GM19099 (cell line): ENCODE results near the gene RBM33.

Source experiments
- POLR2A ChIP-seq: IDR thresholded peaks from 3 replicates; pipeline ENCODE4 v1.6.1; 2011; ENCODE audit warnings: low read depth; ENCODE audit not compliant: insufficient read length; ENCODE audit errors: extremely low read depth

RBM33 gene

DNA sequence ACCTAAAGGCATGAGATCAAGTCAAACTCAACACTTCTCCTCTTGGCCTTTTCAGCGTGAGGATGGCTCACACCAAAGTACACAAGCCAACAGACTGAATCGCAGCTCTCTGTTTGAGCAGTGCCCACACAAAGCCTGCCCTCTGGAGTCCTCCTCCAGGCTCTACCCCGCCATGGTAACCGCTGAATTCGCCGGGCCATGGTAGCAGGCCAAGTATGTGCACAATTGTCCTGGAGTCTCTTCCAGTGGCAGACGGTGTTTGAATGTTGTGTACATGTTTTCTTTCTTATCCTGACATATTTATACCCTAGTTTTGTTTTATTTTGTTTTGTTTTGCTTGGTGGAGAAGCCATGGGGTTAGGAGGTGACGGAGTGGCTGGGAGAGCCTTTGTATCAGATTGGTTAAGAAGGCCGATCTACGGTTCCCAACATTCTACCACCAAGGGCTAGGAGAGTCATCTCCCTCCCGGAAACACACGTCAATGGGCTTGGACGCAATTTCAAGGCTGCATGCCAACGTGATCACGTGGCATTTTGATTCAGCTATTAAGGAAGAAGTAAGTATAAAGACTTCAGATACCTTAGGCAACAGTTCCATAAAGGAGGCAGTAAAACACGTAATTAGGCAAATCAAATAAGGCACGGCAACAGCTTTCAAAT lies 179.9 kb downstream of the RBM33 start:
- TF ChIP-seq POLR2A, result no peak

DNA sequence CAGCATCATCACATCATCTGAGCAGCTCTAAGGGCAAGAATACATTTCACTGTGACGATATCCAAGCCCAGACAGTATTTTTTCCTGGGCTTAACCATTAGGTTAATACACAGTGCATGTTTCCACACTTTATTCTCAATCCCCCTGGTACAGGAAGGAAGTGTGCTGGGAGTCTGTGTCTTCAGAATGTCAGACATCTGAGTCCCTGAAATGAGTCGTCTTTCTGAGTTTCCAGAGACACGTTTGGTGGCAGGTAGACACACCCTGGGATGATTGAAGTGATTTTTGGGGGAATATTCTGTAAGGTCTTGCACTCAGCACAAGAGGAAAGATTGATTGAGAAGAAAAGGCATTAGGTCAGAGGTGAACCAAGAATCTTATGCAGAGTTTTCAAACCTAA lies 180.9 kb downstream of the RBM33 start:
- TF ChIP-seq POLR2A, result no peak

DNA sequence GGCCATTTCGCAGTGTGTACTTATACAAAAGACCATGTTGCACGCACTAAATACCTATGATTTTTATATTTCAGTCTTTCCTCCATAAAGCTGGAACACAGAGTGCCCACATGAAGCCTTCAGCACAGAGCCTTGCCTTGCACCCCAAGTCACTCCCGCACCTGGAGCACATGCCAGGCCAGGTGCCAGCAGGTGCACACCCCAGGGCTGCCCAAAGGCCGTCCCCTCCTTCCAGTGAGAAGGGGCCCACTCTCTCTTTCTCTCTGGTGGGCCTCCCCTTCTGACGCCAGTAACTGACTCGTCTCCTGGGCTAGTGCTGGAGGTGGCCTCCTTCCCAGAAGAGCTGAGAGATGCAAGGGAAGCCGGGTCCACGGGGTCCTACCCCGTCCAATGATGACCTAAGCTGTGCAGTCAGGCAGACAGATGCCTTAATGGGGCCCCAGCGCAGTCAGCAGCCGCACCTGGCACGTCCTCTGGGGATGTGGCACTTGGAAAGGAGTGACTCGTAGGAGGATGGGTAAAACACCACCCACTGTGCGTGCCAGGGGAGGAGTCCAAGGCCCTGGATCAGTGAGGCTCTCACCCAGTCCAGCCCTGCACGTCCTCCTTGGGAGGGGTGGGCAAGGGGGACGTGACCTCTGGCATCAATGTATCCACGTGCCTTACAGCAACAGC lies 185.5 kb downstream of the RBM33 start:
- TF ChIP-seq POLR2A, result no peak
